NK-92 (cell line): ENCODE results near the gene NAB2.
"Not testable (repeated sequence)": the region's sequence is repeated elsewhere in the genome, so short reads cannot be mapped to it uniquely, and the experiment has no call there.

ENCODE experiments used
- DNase-seq: peaks from one replicate; lab custom pipeline; 2025; ENCODE audit not compliant: unreplicated experiment; lab: John Stamatoyannopoulos, UW

Gene NAB2

GRCh38 chr12:57063991-57064685 is 24.8 kb upstream of the NAB2 start:
- DNase-seq: no peak

GRCh38 chr12:57066245-57066644 is 22.7 kb upstream of the NAB2 start:
- DNase-seq: no peak

GRCh38 chr12:57069523-57069922 is 19.4 kb upstream of the NAB2 start:
- no peak for DNase-seq

GRCh38 chr12:57072661-57073060 is 16.3 kb upstream of the NAB2 start:
- DNase-seq: no peak

- not testable (repeated sequence) for DNase-seq
These were observed 15.1 kb upstream of the NAB2 start for GRCh38 chr12:57073566-57074450.

GRCh38 chr12:57078519-57079404 is 10.2 kb upstream of the NAB2 start, which contains the start of gene NEMP1:
Gene NEMP1 (minus strand): TSS chr12:57078791. CDS start chr12:57078745, 46 bp downstream.
- DNase-seq: peak; percentile 91

GRCh38 chr12:57079821-57080220 is 9.1 kb upstream of the NAB2 start:
- DNase-seq: no peak

- no peak for DNase-seq
These were observed 8.1 kb upstream of the NAB2 start for GRCh38 chr12:57080855-57081254.

GRCh38 chr12:57085999-57086492 is 2.9 kb upstream of the NAB2 start:
- DNase-seq: no peak

GRCh38 chr12:57086493-57087009 is 2.4 kb upstream of the NAB2 start:
- no peak for DNase-seq

GRCh38 chr12:57087010-57087690 is 1.8 kb upstream of the NAB2 start:
- peak; percentile 52 for DNase-seq

GRCh38 chr12:57087691-57088353 is 1.1 kb upstream of the NAB2 start:
- DNase-seq: no peak

- DNase-seq: no peak
These were observed 644 bp downstream of the NAB2 start for GRCh38 chr12:57089271-57090245.

- no peak for DNase-seq
These were observed 1.6 kb downstream of the NAB2 start for GRCh38 chr12:57090490-57090889.

- no peak for DNase-seq
These were observed 2.2 kb downstream of the NAB2 start for GRCh38 chr12:57090924-57091637.

- no peak for DNase-seq
These were observed 3.0 kb downstream of the NAB2 start for GRCh38 chr12:57091638-57092528.

- no peak for DNase-seq
These were observed 3.6 kb downstream of the NAB2 start for GRCh38 chr12:57092529-57092862.
